T-helper 1 cell treated with Interleukin-12 subunit alpha and Interleukin-12 subunit beta and Interleukin-4 antibody, amounts not matched to agents 30 μg/mL and 1 μg/mL, for 36 hours (primary cell): ENCODE measurements around the gene GCN1.
A peak's percentile ranks its signal among the peaks of the same experiment; 100 is the strongest.

Source experiments
- H3K27ac Mint-ChIP-seq: one replicate; pipeline ENCODE4 v1.8.0; 2021; ENCODE audit warnings: mild to moderate bottlenecking, mixed read lengths
- H3K27me3 Mint-ChIP-seq: one replicate; pipeline ENCODE4 v1.8.0; 2021; ENCODE audit warnings: low read depth, mixed read lengths
- H3K36me3 Mint-ChIP-seq: one replicate; pipeline ENCODE4 v1.8.0; 2021; ENCODE audit warnings: low read depth, mixed read lengths
- H3K4me1 Mint-ChIP-seq: one replicate; pipeline ENCODE4 v1.8.0; 2021; ENCODE audit warnings: low read depth, mixed read lengths
- H3K4me3 Mint-ChIP-seq: one replicate; pipeline ENCODE4 v1.8.0; 2021; ENCODE audit warnings: mild to moderate bottlenecking, moderate library complexity, mixed read lengths
- H3K9me3 Mint-ChIP-seq: one replicate; pipeline ENCODE4 v1.8.0; 2021; ENCODE audit warnings: mixed read lengths

GCN1 gene

GRCh38 chr12:120091371-120092090, 103.0 kb downstream of the GCN1 start:
- H3K9me3 Mint-ChIP-seq: no peaks in the 10 kb centered on the region
- H3K27me3 Mint-ChIP-seq: no peaks in the 10 kb centered on the region
- no peak overlapping the region for H3K27ac Mint-ChIP-seq
- H3K4me1 Mint-ChIP-seq: peaks cover 17% of the 10 kb centered on the region
- H3K36me3 Mint-ChIP-seq: peaks cover 21% of the 10 kb centered on the region
- no peak overlapping the region for H3K4me3 Mint-ChIP-seq

- Mint-ChIP-seq H3K9me3 (no peaks in the 10 kb centered on the region), H3K4me1 (peaks cover 21% of the 10 kb centered on the region), H3K4me3 (no peak overlapping the region), H3K36me3 (peaks cover 22% of the 10 kb centered on the region), H3K27ac (no peak overlapping the region), H3K27me3 (no peaks in the 10 kb centered on the region)
Measured at GRCh38 chr12:120090626-120091295, 103.8 kb downstream of the GCN1 start.

DNA sequence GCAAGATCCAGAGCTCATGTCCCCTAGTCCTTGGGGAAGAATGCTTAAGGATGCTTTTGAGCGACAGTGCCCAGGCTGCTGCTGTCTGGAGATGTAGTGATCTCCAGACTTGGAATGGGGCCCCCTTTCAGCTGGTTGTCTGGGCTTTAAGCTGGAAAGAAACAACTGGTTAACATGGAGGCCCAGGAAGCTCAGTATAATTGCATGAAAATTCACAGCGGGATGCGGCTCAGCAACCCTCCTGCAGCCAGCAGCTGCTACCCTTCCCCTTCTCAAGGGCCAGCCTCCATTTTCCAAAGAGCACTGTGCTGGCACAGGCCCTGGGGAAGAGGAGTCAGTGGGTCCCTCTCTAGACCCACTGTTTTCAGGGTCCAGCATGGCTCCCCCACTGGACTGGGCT, 104.3 kb downstream of the GCN1 start:
- H3K27ac Mint-ChIP-seq: no peak overlapping the region
- no peak overlapping the region for H3K4me3 Mint-ChIP-seq
- peaks cover 26% of the 10 kb centered on the region for H3K36me3 Mint-ChIP-seq

DNA sequence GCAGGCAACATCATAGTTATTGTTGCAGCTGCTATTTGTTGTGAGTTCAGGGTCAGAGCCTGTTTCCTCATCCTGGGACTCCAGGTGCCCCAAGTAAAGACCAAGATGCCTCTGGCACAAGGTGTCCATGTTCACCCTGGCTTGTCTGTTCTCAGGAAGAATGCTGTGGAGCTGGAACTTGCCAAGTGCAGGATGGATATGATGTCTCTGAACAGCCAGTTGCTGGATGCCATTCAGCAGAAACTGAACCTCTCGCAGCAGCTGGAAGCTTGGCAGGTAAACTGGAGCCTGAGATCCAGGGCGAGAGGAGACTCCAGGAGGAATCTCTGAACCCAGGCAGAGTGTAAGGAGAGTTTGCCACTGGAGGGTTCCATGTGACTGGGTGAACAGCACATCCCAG, 104.7 kb downstream of the GCN1 start:
- no peak overlapping the region for H3K27ac Mint-ChIP-seq
- H3K36me3 Mint-ChIP-seq: peaks cover 30% of the 10 kb centered on the region
- H3K27me3 Mint-ChIP-seq: no peaks in the 10 kb centered on the region
- H3K4me3 Mint-ChIP-seq: no peak overlapping the region
- no peaks in the 10 kb centered on the region for H3K9me3 Mint-ChIP-seq
- peaks cover 24% of the 10 kb centered on the region for H3K4me1 Mint-ChIP-seq

More for the DNA sequence above, 104.3 kb downstream of the GCN1 start:
- Mint-ChIP-seq H3K4me1 (peaks cover 23% of the 10 kb centered on the region), H3K27me3 (no peaks in the 10 kb centered on the region), H3K9me3 (no peaks in the 10 kb centered on the region)

- H3K36me3 Mint-ChIP-seq: peaks cover 34% of the 10 kb centered on the region
- H3K4me1 Mint-ChIP-seq: peaks cover 27% of the 10 kb centered on the region
- H3K9me3 Mint-ChIP-seq: no peaks in the 10 kb centered on the region
- H3K27ac Mint-ChIP-seq: peak overlapping the region; percentile 0
- H3K4me3 Mint-ChIP-seq: no peak overlapping the region
- H3K27me3 Mint-ChIP-seq: no peaks in the 10 kb centered on the region
Measured at GRCh38 chr12:120089105-120089504, 105.4 kb downstream of the GCN1 start.

DNA sequence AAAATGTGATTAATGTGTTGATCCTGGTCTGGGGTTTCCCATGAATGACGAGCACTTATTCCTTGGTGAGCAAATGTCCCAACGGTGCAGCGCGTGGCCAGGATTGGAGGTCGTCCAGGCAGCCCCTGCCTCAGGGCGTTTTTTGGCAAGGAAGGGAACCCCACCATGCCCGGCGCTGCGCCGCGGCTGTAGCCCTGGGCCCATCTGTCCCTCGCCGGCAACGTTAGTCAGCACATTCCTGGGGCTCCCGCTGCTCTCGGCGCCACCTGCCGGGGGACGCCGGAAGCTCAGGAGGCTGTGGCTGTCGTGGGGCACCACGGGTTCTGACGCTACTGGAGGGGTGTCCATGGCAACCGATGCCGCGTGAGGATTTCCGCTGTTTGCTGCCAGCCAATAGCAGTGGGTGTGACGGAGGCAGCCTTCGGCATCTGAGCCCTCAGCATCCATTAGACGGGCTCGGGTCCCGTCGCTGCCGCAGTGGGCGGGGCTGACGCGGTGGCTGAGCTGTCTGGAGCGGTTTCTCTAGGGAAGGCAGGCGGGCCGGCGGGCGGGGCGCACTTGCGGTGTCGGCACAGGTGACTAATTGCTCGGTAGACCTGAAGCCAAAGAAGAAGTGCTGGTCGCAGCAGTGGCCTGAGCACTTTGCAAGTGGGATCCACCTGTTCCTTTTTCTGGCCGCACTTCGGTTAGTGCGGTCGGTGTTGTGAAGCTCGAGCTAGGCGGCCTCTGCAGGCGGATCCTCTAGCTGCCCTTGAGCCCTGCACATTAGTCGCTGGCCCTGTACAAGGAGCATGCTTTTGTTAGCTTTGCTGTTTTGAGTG, 107.5 kb downstream of the GCN1 start:
- Mint-ChIP-seq H3K36me3 (peaks cover 41% of the 10 kb centered on the region), H3K27ac (peak overlapping the region; percentile 86), H3K4me3 (peak overlapping the region; percentile 68), H3K27me3 (no peaks in the 10 kb centered on the region), H3K9me3 (no peaks in the 10 kb centered on the region), H3K4me1 (peaks cover 27% of the 10 kb centered on the region)

GRCh38 chr12:120085920-120086645, 108.4 kb downstream of the GCN1 start:
- Mint-ChIP-seq H3K4me3 (peak overlapping the region; percentile 68), H3K9me3 (no peaks in the 10 kb centered on the region), H3K27ac (peak overlapping the region; percentile 86), H3K36me3 (peaks cover 41% of the 10 kb centered on the region), H3K27me3 (no peaks in the 10 kb centered on the region), H3K4me1 (peaks cover 27% of the 10 kb centered on the region)

DNA sequence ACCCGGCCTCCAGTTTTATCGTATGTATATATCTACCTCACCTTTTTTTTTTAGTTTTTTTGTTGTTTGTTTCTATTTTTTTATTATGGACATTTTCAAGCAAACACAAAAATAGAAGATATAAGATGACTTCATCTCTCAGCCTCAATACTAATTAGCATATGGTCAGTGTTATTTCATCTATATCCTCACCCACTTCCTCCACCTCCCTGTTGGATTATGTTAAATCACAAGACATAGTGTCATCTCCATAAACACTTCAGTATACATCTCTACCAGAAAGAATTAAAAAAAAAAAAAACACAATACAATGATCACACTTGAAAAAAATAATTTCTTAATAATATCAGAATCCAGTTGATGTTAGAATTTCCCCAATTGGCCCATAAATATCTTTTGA, 112.9 kb downstream of the GCN1 start:
- Mint-ChIP-seq H3K27me3 (no peaks in the 10 kb centered on the region), H3K27ac (no peak overlapping the region), H3K36me3 (peaks cover 42% of the 10 kb centered on the region), H3K4me3 (no peak overlapping the region), H3K4me1 (peaks cover 19% of the 10 kb centered on the region), H3K9me3 (no peaks in the 10 kb centered on the region)

DNA sequence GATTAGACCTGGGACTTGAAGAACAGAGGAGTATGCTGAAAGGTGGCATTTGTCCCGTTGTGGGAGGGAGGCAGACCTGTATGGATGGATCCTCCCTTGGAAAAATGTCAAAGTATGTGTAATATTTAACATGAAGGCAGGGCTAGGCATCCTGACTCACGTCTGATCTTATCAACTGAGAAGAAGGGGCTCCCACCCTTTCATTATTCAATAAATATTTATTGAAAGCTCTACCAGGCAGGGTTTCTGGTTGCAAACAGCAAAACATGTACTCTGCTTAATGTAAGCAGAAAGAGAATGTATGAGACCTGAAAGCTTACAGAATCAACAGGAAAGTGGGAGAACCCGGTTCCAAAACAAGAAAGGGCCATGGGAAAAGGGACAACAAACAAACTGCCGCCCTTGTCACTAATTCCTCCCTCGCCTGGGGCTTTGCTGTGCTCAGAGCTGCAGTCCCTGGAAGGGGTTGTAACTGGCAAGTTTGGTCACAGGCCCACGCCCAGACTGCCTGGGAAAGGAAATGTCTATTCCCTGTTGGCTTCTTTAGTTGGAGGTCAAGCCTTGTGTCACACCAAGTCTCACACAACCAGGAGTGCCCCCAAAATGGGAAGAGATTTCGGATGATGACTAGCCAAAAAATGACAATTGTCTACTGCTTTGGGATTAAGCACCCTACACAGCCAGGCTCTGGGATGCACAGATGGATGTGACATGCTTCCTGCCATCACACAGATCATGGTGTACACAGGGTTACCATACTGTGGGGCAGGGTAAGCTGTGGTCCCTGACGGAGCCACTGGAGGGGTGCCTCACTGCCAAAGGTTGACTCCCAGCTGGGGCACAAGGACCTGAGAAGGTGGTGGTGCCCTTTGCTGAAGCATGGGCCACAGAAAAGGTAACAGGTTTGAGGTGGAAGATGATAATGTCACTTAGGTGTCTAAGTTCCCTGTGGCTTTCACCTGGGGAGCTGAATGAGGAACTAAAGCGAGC, 114.8 kb downstream of the GCN1 start:
- H3K27ac Mint-ChIP-seq: peak overlapping the region; percentile 45
- H3K36me3 Mint-ChIP-seq: peaks cover 36% of the 10 kb centered on the region
- no peaks in the 10 kb centered on the region for H3K27me3 Mint-ChIP-seq
- H3K9me3 Mint-ChIP-seq: no peaks in the 10 kb centered on the region
- H3K4me3 Mint-ChIP-seq: no peak overlapping the region
- H3K4me1 Mint-ChIP-seq: peaks cover 15% of the 10 kb centered on the region

- H3K4me1 Mint-ChIP-seq: peaks cover 19% of the 10 kb centered on the region
- no peaks in the 10 kb centered on the region for H3K9me3 Mint-ChIP-seq
- peak overlapping the region; percentile 45 for H3K27ac Mint-ChIP-seq
- peaks cover 36% of the 10 kb centered on the region for H3K36me3 Mint-ChIP-seq
- no peaks in the 10 kb centered on the region for H3K27me3 Mint-ChIP-seq
- H3K4me3 Mint-ChIP-seq: no peak overlapping the region
Measured at GRCh38 chr12:120078868-120079267, 115.6 kb downstream of the GCN1 start.

DNA sequence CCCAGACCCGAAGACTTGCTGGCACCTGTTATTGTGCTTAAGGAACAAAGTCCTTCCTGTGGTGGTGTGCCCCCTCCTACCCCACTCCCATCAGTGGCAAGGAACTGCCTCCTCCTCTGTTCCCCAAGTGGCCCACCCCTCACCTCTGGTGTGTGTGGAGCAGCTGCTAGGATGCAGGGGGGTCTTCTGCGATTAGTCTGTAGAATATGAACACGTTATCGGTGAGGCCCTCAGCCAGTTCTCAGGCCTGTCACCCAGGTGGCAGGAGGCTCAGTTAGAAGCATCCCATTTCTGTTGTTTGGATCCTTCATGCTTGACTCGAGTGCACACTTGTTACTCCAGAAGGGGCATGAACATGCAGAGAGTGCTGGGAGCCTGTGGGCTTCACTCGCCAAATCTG, 117.3 kb downstream of the GCN1 start:
- Mint-ChIP-seq H3K4me3 (no peak overlapping the region), H3K27me3 (no peaks in the 10 kb centered on the region), H3K36me3 (peaks cover 44% of the 10 kb centered on the region), H3K4me1 (peaks cover 21% of the 10 kb centered on the region), H3K9me3 (no peaks in the 10 kb centered on the region), H3K27ac (no peak overlapping the region)
